ENCODE results near the gene PRKAG2.

GRCh38 chr7:151896086-151896485 lies 19.2 kb upstream of the PRKAG2 start:
- TF ChIP-seq CHD4 (IDR thresholded peaks at IDR 0.05; ENCODE audit: borderline replicate concordance, low read length) (no peak), ZNF44 (CRISPR knock-in tag; IDR thresholded peaks at IDR 0.05) (no peak), PBX2 (CRISPR knock-in tag; IDR thresholded peaks at IDR 0.05) (no peak), CTCF (CRISPR knock-in tag; IDR thresholded peaks at IDR 0.05) (no peak), ZBTB4 (CRISPR knock-in tag; IDR thresholded peaks at IDR 0.05; ENCODE audit: borderline replicate concordance) (no peak), ATF7-NPFF (CRISPR knock-in tag; IDR thresholded peaks at IDR 0.05; ENCODE audit: low read depth) (no peak), NR2F1 (CRISPR knock-in tag; IDR thresholded peaks at IDR 0.05) (no peak)
